HG03060 (cell line): ENCODE measurements around the gene GRB2.
"Not testable (repeated sequence)": the region's sequence is repeated elsewhere in the genome, so short reads cannot be mapped to it uniquely, and the experiment has no call there.

Experiments
- ATAC-seq: cut with Tn5 transposase; IDR thresholded peaks from one replicate; pipeline ENCODE4 v1.9.1; 2021; ENCODE audit warnings: low read depth, moderate number of reproducible peaks; ENCODE audit not compliant: unreplicated experiment

GRB2 gene

DNA sequence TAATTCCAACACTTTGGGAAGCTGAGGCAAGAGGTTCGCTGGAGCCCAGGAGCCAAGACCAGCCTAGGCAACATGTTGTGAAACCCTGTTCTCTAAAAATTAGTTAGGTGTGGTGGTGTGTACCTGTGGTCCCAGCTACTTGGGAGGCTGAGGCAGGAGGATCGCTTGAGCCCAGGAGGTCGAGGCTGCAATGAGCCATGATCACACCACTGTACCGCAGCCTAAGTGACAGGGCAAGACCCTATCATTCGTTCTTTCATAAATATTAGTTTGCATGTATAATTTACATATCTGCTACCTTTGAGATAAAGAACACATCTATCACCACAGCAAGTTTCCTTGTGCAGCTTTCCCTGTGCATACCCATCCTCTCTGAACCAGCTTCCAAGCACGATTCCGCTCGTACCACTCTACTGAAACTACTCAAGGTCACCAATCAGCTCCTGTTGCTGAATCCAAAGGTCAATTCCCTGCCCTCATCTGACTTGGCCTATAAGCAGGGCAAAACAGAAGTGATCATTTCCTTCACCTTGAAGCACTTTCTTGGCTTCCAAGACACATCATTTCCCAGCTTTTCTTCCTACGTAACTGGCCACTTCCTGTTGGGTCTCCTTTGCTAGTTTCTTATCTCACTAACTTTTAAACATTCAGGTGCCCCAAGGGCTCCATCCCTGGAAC lies 49.1 kb downstream of the GRB2 start:
- ATAC-seq: no peak

DNA sequence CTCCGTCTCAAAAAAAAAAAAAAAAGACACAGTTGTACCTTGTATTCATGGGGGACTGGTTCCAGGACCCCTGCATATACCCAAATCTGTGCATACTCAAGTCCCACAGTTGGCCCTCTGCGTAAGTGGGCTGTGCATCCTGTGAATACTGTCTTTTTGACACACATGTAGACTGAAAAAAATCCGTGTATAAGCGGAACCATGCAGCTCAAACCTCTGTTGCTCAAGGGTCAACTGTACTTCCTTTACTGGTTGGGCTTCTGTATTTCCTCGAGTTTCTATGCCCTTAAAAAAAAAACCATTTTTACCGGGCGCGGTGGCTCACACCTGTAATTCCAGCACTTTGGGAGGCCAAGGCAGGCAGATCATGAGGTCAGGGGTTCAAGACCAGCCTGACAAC lies 52.3 kb downstream of the GRB2 start:
- ATAC-seq: no peak

DNA sequence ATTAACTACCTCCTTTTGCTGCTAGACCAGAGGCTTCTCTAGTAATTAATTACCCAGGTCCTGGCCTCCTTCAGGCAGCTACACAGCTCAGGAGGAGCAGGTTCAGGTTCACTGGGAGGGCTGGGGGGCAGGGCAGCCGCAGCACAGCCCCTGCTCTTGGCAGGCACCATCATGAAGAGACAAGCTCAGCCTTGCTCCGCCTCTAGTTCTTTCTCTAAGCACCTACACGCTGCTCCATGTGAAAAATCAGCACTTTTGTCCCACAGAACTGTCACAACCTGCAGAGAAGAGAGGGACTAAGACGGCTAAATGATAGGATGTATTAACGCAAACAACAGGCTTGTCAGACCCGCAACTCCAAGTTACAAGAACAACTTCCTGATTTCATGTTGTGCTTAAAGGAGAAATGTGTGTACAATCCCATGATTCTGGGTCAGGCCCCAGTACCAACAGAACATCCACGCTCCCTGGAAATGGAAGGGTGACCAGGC lies 53.4 kb downstream of the GRB2 start:
- ATAC-seq: no peak

DNA sequence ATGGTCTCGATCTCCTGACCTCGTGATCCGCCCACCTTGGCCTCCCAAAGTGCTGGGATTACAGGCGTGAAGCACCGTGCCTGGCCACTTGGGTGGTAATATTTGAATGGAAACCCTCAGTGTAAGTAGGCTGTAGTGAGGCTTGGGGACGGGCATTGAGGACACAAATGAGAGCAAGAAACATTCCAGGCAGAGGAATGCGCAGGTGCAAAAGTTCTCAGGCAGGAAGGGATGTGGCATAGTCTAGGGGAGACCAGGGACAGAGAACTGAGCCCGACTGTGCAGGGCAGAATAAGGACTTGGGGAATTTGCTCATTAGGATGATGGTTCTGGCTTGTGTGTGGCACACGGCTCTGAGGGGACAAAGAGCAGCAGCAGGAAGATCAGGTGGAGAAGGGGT lies 54.8 kb downstream of the GRB2 start:
- no peak for ATAC-seq

DNA sequence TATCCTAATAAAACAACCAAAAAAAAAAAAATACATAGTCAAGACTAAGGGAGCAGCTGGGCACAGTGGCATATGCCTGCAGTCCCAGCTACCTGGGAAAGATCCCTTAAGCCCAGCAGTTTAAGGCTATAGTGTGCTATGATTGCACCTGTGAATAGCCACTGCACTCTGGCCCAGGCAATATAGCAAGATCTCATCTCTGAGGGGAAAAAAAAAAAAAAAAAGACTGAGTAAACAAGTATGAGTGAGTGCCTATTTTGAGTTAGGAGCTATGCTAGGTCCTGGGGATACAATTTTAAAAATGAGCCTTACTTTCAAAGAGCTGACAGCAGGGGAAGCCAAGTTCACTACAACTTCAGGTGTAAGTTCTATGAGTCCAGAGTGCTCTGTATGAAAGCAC lies 55.4 kb downstream of the GRB2 start:
- ATAC-seq: no peak

DNA sequence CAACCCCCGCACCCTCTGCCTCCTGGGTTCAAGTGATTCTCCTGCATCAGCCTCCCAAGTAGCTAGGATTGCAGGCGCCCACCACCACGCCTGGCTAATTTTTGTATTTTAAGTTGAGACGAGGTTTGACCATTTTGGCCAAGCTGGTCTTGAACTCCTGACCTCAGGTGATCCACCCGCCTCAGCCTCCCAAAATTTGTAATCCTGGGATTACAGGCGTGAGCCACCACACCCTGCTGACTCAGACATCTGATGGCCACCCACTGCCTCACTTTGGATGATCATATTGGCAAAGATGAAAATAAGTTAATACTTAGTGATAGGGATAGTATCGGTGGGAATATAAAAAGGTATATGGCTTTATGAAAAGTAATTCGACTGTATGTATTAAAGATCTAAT lies 55.9 kb downstream of the GRB2 start:
- ATAC-seq: no peak

DNA sequence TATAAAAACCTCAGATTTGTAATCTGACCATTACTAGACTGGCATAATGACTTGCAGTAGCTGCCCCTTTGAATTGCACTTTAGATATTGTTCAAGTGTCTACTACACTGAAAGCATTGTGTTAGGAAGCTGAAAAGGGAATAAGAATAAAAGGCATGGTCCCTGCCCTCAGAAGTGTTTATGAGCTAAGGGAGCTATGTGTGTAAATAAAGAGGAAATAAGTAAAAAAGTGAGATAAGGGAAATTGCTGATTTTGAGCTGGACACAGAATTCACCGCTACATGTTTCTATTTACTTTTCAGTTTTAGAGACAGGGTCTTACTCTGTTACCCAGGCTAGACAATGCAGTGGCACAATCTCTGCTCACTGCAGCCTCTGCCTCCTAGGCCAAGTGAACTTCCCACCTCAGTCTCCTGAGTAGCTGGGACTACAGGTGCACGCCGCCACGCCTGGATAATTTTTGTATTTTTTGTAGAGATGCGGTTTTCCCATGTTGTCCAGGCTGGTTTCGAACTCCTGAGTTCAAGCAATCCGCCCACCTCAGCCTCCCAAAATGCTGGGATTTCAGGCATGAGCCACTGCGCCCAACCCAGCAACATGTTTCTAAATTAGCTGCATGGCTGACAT lies 57.0 kb downstream of the GRB2 start:
- no peak for ATAC-seq

DNA sequence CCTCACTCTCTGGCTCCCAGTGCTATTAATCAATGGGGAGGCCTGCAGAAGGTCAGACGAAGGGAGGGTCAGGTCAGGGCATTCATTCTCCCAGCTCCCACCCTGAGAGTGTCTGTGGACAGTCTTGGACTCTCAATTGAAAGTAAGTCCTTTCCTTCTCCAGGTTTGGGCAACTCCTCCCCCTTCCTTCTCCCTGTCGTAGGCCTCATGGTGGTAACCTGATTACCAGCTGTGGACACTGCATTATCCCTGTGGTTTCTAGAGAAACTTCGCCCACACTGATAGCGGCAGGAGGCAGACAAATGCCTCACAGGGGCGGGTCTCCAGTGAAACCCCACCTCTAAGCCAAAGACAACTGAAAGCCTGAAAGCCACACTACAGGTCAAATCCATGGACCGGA lies 58.6 kb downstream of the GRB2 start:
- ATAC-seq: no peak

DNA sequence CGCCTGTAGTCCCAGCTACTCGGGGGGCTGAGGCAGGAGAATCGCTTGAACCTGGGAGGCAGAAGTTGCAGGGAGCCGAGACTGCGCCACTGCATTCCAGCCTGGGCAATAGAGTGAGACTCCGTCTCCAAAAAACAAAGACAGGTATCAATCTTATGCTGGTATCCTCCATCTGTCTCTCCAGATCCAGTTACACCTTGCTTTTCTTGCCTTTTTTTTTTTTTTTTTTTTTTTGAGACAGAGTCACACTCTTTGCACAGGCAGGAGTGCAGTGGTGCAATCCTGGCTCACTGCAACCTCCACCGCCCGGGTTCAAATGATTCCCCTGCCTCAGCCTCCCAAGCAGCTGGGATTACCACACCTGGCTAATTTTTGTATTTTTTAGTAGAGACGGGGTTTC lies 59.1 kb downstream of the GRB2 start:
- not testable (repeated sequence) for ATAC-seq

DNA sequence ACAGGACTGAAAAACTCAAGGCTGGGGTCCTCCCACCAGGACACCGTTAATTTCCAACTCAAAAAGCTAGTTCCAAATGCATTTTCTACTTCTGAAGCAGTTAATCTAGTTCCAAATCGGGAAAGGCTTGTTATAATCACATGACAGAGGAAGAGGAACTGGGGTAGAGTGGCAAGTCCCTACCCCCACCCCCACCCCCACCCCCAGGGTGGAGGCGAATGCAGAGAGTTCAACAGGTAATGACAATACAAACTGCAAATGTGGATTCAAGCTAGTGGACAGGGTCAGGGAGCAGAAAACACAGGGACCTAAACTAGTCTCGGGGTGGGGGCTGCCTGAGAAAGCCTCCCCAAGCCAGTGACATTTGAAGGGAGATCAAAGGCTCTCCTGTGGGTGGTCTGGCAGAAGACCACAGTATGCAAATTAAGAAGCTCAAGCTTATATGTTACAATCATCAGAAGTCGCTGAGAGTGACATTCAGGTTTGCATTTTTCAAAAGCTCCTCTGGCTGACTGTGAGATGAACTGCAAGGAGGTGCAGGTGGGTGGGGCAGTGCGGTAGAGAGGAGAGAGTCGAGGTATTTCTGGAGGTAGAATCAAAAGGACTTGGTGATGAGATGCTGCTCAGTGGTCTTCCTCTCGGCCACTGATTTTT lies 59.8 kb downstream of the GRB2 start:
- ATAC-seq: peak; percentile 35

DNA sequence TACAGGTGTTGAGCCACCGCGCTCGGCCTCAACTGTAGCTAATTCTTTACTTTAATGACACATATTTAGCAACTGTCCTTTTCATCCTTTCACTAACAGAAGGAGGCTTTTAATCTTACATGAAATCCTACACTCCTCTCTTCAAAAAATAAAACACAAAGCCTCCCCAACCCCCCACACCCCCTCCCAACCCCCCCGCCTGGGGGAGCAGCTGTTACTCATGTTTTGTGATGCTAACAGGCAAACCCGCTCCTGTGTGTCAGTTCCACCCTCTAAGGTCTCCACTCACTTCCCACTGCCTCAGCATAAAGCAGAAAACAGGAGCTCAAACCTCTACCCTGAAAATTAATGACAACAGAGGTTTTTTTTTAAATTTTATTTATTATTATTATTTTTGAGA lies 60.8 kb downstream of the GRB2 start:
- no peak for ATAC-seq

DNA sequence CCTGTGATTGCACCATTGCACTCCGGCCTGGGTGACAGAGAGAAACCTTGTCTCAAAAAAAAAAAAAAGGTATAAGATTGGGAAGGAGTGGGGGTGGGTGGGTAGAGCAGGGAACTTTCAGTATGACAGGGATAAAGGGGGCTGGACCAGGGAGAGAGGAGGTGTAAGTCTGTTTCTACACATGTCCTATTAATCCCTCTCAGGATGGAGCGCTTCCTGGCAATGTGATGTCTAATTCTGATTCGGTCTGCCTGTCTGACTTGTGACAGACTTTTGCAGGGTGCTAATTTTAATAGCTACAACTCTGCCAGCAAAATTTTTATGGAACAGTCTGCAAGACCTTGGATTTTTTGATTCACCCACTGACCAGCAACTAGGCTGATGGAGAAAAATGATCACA lies 62.5 kb downstream of the GRB2 start:
- no peak for ATAC-seq

DNA sequence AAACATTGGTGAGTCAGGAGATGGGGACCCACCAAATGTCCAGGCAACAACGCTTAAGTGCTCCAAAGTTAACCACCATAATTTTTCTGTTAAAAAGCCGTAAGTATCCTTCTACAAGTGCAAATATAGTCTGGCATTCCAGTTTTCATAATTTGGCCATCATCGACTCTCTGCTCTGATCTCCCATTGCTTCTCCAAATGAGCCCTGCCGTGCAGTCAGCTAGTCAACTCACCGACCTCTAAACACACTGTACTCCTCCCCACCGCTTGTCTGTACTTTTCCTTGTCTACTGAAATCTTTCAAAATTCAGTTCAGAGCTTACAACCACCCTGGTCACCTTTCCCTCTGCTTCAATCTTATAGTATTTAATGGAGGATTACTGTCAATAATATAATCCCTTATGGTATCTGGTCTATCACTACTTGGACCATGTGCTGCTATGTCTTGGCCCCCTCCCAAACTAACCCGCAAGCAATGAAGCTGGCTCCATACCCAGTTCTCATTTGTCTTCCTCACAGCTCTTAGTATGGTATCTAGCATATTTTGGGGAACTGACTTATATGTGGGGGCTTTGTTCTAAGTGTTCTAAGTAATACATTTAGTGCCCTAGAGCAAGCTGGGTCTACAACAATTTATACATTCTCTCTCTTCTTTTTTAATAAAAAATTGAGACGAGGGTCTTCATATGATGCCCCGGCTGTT lies 63.5 kb downstream of the GRB2 start:
- no peak for ATAC-seq

DNA sequence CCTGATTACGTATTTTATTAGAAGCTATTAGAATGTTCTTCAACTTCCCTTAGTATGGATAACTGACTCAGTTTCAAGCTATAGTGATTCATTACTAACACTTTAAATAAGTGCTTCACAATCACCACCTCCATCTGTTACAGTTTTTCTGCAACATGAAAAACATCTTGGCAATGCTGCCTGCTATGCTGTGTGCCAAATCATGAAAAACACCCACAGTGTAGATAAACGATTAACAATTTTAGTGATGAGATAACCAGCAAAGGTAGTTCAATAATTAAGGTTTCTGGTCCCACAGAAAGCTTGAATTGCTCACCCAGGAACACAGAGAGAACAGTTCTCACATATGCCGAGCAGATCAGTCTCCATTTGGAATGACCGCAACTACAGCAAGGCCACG lies 64.8 kb downstream of the GRB2 start:
- no peak for ATAC-seq

DNA sequence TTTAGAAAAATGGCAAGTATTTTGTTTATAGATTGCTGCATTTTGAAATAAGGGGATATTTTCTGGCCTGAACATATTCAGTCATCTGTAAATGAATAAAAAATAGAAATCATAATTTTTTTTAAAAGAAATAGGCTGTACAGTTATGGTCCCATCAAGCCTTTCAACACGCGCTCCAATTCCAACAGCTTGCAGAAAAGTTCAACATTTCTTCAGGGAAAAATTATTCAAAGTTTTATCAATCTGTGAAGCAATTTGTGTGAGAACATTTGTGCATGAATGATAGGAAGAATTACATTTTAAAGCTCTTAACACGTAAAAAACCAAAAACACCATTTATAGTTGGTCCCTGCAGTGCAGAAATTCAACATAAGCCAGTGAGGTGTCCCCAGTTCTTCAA lies 65.5 kb downstream of the GRB2 start:
- no peak for ATAC-seq

DNA sequence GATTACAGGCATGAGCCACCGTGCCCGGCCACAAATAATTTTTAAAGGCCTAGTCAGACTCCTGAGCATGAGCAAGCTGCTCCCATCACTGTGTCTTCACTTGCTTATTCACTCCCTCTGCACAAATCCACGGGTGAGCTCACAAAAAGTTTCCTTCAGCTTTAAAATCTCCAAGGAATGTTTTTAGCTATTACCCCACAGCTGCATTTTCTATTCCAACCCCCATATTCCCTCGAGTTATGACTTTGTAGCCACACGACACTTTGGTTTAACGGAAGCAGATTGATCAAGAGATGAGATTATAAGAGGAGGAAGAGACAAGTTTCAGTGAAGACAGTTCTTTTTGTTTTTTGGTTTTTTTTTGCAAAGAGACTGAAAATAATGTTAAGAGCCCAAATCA lies 67.1 kb downstream of the GRB2 start:
- ATAC-seq: no peak

DNA sequence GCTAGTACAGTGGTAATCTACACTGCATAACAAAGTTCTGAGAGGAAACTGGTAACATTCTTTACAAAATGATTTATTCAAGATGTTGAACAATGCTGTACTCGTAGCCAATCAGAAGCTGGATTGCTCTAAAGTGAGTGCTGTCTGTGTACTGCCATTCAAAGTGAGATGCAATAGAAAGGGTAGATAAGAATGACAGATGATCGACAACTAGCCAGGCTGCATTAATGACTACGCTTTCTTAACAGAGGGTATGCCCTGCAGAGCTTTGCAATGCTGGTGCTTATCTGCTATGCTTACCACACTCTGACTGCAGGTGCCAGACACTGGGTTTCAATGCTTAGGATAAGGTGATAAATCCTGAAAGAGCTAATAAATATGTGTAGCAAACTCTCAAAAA lies 70.2 kb downstream of the GRB2 start:
- no peak for ATAC-seq

DNA sequence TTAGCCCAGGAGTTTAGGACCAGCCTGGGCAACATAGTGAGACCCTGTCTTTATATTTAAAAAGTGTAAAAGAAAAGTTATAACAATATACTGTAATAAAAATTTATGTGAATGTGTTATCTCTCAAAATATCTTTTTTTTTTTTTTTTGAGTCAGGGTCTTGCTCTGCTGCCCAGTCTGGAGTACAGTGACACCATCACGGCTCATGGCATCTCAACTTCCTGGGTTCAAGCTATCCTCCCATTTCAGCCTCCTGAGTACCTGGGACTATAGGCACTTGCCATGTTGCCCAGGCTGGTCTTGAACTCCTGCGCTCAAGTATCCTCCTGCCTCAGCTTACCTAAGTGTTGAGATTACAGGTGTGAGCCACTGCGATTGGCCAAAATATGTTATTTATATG lies 70.8 kb downstream of the GRB2 start:
- no peak for ATAC-seq

DNA sequence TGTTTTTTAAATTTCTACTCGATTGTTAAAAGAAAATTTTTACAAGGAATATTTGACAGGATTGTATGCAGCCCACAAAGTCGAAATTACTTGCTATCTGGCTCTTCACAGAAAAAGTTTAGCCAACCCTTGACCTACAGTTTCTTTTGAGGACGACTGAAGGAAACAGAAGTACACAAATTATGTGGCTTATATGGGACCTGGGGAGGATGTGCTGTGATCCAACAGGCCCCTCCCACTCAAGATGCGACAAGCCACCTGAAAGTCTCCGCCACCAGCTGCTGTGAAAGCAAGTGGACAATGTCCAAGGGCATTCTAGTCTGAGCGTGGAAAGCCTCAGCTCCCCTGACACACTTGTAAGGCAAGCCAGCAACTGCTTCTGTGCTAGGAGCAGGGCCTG lies 73.8 kb downstream of the GRB2 start:
- ATAC-seq: no peak

DNA sequence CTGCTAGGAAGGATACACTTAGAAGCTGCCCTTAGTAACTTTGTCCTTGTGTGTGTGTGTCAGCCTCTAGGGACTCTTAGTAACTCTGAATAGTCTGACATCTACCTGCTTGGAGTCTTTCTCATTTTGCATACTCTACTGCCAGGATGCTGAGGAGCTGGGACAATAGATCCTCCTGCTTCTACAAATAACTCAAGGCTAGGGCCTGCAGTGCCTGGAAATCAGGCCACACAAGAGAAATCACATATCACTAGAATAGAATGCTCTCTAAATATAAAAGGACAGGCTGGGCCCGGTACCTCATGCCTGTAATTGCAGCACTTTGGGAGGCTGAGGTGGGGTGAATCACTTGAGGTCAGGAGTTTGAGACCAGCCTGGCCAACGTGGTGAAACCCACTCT lies 77.7 kb downstream of the GRB2 start:
- ATAC-seq: no peak

DNA sequence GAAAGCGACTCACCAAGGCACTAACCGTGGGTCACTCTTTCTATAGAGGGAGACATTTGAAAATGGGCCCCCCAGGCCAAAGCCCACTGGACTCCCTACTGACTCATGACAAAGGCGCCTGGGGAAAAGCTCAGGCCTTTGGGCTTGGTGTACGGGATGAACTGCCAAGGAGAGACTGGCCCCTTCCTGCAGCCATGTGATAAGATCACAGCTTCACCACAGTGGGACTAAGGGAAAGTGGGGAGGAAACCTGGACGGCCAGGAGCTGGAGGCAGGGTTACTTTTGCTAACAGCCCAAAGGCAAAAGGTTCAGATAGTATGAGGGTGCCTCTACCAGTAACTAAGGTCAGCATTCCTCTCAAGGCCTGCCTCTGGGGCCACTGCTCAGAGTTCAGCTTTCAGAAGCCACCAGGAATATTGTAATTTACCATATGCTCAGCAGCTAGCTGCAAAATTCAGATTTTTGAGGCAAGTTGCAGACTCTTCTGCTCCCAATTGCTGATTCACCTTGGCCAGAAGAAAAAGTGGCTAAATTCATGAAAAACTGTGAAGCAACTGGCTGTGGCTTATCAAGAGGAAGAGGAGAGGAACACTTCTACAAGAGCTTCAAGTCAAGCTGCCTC lies 79.1 kb downstream of the GRB2 start:
- no peak for ATAC-seq
